ENCODE data around the gene ADGRB3.
"Not testable (repeated sequence)": the region's sequence is repeated elsewhere in the genome, so short reads cannot be mapped to it uniquely, and the experiment has no call there.

The ADGRB3 gene

DNA sequence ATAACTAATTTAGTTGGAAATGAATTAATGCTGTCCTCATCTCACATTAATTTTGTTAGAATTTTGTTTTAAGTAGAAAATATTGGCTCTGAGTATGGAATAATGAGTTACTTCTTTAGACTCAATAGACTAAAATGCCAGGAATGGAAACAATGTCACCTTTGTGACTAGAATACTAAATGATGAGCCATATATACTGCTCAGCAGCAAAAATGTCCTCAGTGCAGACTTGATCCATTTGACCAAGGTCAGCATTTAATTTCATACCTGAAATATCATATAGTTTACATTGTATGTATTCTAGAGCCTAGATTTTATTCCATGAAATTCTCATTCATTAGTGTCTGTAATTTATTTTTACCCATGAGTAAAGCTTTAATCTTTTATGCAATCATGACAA is 217.7 kb downstream of the ADGRB3 start:
- no peak for FAIRE-seq

DNA sequence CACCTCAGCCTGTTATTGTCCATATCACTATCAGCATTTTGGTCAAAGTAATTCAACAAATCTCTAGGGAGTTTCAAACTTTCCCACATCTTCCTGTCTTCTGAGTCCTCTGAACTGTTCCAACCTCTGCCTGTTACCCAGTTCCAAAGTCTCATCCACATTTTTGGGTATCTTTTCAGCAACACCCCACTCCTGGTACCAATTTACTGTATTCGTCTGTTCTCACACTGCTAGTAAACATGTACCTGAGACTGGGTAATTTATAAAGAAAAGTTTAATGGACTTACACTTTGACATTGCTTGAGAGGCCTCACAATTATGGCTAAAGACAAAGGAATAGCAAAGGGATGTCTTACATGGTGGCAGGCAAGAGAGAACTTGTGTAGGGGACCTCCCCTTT is 224.2 kb downstream of the ADGRB3 start:
- FAIRE-seq: no peak

DNA sequence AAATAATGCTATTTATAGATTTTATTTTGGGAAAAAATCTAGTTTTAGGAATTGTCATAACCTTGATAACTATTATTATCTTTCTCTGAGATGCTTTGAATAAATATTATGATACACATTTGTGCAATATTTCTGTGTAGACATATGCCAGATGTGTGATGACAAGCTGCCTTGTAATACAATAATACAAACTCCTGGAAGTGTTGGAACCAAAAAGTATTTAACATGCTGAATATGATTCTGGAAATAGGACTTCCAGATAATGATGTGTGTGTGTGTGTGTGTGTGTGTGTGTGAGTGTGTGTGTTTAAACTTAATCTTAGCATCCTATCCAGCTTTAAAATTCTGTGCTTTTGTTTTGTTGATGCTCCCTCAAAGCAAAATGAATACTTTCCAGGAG is 233.6 kb downstream of the ADGRB3 start:
- FAIRE-seq: no peak

DNA sequence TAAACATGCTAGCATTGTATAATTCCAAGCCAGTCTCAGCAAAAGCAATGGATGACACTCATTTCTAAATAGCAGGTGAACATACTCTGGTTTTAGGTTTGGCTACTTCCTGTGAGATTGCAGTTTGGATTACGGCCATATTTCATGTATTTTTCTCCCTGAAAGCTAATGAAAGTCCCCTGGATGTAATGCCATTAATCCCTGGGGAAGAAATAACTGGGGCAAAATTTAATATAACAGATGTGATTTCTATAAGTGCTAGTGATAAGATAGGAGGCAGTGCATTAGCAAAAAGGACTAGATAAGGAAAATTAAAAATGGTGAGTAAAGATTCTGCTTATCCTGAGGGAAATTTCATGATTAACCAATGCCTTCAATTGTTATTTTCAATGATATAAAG is 238.2 kb downstream of the ADGRB3 start:
- no peak for FAIRE-seq

DNA sequence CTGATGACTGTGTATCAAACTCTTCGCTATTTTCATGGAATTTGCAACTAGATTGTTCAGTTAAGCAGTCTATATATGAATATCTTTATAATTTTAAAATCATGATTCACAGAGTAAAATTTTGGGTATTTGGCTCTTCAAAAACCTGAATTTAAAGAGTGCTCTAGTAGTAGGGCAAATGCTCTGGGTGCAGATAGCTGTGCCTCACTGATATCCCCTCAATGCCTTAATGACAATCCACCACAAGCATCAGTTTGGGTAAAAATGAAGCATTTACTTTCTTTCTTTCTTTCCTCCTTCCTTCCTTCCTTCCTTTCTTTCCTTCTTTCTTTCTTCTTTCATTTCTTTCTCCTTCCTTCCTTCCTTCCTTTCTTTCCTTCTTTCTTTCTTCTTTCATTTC is 239.7 kb downstream of the ADGRB3 start:
- FAIRE-seq: no peak

GRCh38 chr6:68875403-68875802 is 240.3 kb downstream of the ADGRB3 start:
- FAIRE-seq: no peak

DNA sequence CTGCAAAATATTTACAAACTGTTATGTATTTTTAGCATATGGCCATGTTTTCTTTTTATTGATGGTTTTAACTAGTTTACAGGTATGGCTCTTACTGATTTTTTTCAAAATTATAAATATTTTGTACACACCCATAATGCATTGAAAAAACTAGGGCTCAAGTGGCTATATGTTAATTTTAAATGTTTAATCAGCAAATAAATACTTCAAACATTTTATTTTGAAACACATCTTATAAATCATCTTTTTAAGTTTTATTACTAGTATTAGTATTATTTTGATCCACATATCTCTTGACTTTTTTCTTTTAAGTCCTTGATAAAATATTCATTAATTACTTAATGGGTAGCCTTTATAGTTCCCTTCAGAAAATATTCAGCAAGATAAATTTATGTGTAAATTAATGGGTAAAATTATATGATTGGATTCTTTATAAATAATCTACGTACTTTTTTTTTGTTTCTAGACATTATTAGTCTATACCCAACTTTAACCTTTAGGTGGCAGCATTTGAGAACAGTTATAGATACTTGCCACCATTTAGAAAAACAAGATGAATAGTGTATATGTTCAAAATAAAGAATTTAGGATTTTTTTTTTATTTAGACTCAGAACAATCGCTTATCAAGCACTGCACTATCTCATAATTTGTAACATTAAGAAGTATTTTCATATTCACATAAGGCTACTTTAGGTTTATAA is 241.9 kb downstream of the ADGRB3 start:
- peak; percentile 98 for FAIRE-seq

- FAIRE-seq: no peak
Measured at GRCh38 chr6:68880050-68880813, 245.2 kb downstream of the ADGRB3 start.

DNA sequence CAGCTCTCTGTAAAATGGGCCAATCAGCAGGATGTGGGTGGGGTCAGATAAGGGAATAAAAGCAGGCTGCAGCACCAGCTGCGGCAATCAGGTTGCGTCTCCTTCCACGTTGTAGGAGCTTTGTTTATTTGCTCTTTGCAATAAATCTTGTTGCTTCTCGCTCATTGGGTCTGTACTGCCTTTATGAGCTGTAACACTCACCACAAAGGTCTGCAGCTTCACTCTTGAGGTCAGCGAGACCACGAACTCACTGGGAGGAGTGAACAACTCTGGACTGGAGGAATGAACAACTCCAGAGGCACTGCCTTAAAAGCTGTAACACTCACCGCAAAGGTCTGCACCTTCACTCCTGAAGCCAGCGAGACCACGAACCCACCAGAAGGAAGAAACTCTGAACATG is 248.2 kb downstream of the ADGRB3 start:
- FAIRE-seq: not testable (repeated sequence)

- no peak for FAIRE-seq
Measured at GRCh38 chr6:68891419-68891818, 256.3 kb downstream of the ADGRB3 start.

GRCh38 chr6:68892452-68892851 is 257.4 kb downstream of the ADGRB3 start:
- FAIRE-seq: no peak

DNA sequence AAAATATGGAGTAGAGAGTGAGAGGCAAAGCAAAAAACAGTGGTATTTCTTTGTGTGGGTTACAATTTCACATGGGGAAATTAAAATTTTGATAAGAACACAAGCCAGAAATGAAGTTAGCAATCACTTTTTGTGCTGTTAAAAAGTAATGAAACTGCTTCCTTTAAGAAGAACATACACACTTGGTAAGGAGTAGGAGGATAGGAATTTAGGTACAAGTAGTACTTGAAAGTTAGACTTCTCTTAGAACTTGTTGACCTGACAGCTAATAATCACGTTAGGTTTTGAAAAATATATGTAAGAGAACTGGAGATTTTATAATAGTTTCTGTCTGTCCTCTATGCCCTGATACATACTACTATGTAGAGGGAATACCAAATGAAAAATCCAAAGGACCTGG is 260.8 kb downstream of the ADGRB3 start:
- no peak for FAIRE-seq

GRCh38 chr6:68901044-68901443 is 266.0 kb downstream of the ADGRB3 start:
- FAIRE-seq: no peak

GRCh38 chr6:68911334-68911733 is 276.3 kb downstream of the ADGRB3 start:
- FAIRE-seq: no peak

DNA sequence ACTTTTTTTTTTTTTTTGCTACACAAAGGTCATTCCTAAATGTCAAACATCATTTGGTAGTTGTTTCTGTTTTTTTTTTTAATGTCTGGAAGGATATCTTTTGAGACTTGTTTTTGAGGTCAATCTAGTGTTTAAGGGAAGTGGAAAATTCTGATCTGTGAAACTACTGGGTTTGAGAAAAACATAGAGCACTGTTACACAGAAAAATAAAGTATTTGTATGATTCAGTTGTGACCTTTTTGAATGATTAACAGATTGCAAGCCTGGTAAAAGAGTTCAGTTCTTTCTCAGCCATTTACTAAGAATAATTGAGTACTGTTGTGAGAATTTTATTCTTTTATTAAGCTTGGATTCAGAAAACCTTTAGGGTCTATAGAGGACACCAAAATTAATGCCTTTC is 276.7 kb downstream of the ADGRB3 start:
- FAIRE-seq: no peak

DNA sequence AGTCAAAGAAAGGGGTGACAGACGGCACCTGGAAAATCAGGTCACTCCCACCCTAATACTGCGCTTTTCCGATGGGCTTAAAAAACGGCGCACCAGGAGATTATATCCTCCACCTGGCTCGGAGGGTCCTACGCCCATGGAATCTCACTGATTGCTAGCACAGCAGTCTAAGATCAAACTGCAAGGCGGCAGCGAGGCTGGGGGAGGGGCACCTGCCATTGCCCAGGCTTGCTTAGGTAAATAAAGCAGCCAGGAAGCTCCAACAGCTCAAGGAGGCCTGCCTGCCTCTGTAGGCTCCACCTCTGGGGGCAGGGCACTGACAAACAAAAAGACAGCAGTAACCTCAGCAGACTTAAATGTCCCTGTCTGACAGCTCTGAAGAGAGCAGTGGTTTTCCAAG is 277.7 kb downstream of the ADGRB3 start:
- not testable (repeated sequence) for FAIRE-seq

- FAIRE-seq: no peak
Measured at GRCh38 chr6:68915586-68915985, 280.5 kb downstream of the ADGRB3 start.

DNA sequence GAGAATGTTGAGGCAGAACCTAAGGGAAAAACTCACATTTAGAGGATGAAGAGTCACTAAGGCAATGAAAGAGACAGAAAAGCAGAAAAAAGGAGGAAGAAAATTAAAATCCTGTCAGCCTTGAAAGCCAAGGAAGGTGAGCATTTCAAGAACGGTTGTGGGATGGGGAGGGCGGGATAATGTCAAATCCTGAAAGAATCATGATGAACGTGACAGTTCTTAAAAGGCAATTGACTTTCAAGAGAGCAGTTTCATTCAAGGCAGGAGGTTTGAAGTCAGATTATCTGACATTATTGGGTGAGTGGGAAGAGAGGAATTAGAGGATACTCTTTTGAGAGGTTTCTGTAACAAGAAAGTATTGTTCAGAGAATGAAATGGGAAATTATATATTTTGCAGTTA is 284.5 kb downstream of the ADGRB3 start:
- FAIRE-seq: no peak

DNA sequence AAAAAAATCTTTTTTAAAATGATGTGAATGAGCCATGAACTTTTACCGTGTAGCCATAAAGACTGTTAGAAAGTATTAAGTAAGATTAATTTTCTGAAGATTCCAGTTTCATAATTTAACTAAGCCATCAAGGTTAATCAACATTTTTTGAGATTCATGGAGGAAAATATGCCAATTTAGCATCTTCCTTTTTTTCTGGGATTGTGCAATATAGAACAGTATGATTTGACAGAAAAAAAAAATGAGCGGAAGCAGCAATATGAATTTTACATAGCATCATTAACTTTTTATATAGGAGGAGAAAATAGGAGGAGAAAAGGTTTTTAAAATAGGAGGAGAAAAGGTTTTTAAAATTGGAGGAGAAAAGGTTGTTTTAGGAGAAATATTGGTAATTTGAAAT is 306.3 kb downstream of the ADGRB3 start:
- no peak for FAIRE-seq

DNA sequence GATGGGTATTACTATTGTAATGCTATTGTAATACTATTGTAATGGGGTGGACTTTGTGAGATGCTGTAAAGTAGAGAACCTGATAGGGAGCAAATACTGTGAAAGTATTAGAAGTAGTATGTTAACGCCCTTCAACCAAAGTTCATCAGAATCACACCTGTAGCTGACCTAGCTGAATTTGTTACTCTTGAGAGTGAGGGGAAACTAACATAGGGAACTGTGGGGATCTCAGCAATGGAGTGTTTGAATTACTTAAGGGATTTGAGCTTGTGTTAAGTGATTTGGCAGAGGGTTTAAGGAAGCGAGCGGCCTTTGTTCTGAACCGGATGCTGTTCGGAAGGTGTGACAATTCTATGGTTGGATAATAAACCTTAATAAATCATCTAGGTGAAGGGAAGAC is 312.6 kb downstream of the ADGRB3 start:
- no peak for FAIRE-seq

- FAIRE-seq: no peak
Measured at GRCh38 chr6:68951270-68951669, 316.2 kb downstream of the ADGRB3 start.

DNA sequence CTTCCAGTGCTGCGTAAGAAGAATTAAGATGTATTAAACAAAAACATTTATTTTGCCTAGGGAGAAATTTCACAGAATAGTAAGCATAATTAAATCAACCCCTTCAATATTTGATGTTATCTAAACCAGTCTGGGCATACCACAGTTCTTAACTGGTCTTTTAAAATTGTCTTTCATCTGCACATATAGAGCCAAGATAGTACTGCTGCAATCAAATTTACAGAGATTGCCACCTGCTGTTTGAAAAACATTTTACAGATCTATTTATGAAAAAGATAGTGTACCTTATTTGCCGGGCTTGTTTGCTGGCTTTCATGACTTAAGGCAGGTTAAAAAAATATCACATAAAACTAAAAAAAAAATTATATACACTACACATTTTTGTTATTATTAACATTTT is 323.2 kb downstream of the ADGRB3 start:
- FAIRE-seq: peak; percentile 74

DNA sequence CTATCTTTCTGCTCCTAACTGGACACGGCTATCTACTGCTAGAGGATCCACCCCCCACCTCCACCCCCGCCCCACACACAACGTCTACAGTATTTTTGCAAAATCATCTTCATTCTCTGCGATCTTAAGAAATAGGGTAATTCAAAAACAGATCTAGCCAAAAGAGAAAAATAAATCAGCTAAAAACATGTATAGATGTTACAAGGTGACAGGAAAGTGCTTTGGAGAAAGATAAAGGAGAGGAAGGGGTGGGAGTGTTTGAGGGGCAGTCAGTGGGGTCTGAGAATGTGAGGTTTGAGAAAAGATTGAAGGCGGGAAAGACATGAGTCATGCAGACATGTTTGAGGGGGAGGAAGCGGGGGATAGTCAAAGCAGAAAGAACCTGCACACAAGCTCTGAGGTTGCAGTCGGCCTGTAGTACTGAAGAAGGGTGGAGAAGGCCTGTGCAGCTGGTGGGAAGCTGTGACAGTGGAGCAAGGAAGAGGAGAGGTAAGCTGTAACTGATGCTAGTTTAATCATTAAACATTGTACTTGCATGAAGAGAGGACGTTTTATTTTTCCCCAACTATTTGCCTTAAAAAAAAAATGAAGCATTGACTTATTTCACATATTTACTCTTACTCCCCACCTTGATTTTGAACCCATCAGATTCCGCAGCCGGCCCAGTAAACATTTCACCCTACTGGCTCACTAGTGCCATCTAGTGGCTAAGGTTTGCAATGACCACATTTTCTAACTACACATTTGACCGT is 332.6 kb downstream of the ADGRB3 start:
- FAIRE-seq: peak; percentile 47

DNA sequence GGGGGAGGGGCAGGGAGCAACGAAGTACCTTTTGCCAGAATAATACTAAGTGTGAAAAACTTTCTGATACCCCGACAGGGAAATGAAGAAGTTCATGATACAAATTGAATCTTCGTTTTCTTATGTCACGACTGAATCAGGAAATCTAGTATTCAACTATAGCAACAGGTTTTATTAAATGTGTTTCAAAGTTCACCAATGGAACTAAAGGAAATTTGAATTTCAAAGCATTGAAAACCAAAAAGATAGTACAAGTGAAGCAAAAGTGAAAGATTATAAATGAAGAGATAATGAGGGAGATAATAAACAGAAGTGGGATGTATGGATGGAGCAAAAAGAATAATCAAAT is 333.2 kb downstream of the ADGRB3 start:
- FAIRE-seq: no peak
